H1 (cell line): ENCODE results near the gene HES3. TPM values are rescaled to one million over a fixed set of nuclear protein-coding genes. Genes with fewer than 3 reads are reported as not detected.

Experiments
- CTCF ChIA-PET: fragments of 300-600 bp; sonication (Branson Sonifier 250); formaldehyde crosslinking; loops from one replicate; lab custom pipeline; 2021; ENCODE audit not compliant: partially characterized antibody; lab: Charles Lee
- POLR2A ChIA-PET: fragments of 300-600 bp; sonication (Branson Sonifier 250); formaldehyde crosslinking; loops from one replicate; lab custom pipeline; 2021; ENCODE audit warnings: inconsistent platforms; ENCODE audit not compliant: partially characterized antibody; lab: Charles Lee
- DNase-seq, 2 experiments: peaks; one replicate each; pipeline versions ENCODE4 v3.0.0 to v3.0.0-alpha.2; 2010 to 2022; ENCODE audit warnings: low spot score in 2 of 2, low read depth in 1 of 2, mixed read lengths in 1 of 2
- FAIRE-seq: peaks from 2 replicates; lab custom pipeline; 2011; peaks lifted over from hg19 to GRCh38; lab: Jason Lieb, UNC
- H2AFZ ChIP-seq: 2 replicates; pipeline ENCODE4 v1.8.1; 2012; ENCODE audit warnings: low read length, inconsistent platforms
- H2AK5ac ChIP-seq: 2 replicates; pipeline ENCODE4 v1.6.1; 2013; ENCODE audit warnings: low read depth, low read length
- H2BK120ac ChIP-seq: replicated peaks from 2 replicates; pipeline ENCODE3; 2013; ENCODE audit warnings: low read depth, low read length, inconsistent platforms
- H2BK12ac ChIP-seq: 2 replicates; pipeline ENCODE4 v1.6.1; 2013; ENCODE audit warnings: low read depth, low read length
- H2BK15ac ChIP-seq: 2 replicates; pipeline ENCODE4 v1.6.1; 2013; ENCODE audit warnings: low read length
- H2BK20ac ChIP-seq: 2 replicates; pipeline ENCODE4 v1.6.1; 2013; ENCODE audit warnings: low read length
- H2BK5ac ChIP-seq: 2 replicates; pipeline ENCODE4 v1.6.1; 2013; ENCODE audit warnings: low read depth, low read length
- H3K14ac ChIP-seq: 2 replicates; pipeline ENCODE4 v1.6.1; 2013; ENCODE audit warnings: inconsistent platforms; ENCODE audit not compliant: insufficient read length
- H3K18ac ChIP-seq: 2 replicates; pipeline ENCODE4 v1.6.1; 2013; ENCODE audit warnings: low read length; ENCODE audit errors: extremely low read depth
- H3K23ac ChIP-seq: 2 replicates; pipeline ENCODE4 v1.6.1; 2013; ENCODE audit warnings: inconsistent platforms; ENCODE audit not compliant: insufficient read length
- H3K23me2 ChIP-seq: 2 replicates; pipeline ENCODE4 v1.6.1; 2013; ENCODE audit warnings: low read depth, low read length
- H3K27ac ChIP-seq: 2 replicates; pipeline ENCODE4 v1.6.1; 2011; ENCODE audit warnings: low read depth, low read length, inconsistent platforms
- H3K27me3 ChIP-seq, 4 experiments: replicated peaks in 1 of 4; 1 replicate in 1 of 4; 2 replicates in 3 of 4; pipeline versions ENCODE4 v1.6.1 to v1.8.1; 2011 to 2013; ENCODE audit warnings: low read length in 3 of 4, mild to moderate bottlenecking in 3 of 4, inconsistent platforms in 2 of 4, mixed read lengths in 2 of 4, moderate library complexity in 1 of 4; ENCODE audit not compliant: control insufficient read depth in 3 of 4, insufficient read depth in 3 of 4; ENCODE audit errors: extremely low read depth in 1 of 4
- H3K36me3 ChIP-seq, 4 experiments: 2 replicates each; pipeline versions ENCODE4 v1.6.1 to v1.8.1; 2011 to 2013; ENCODE audit warnings: mild to moderate bottlenecking in 4 of 4, low read length in 3 of 4, moderate library complexity in 2 of 4, control low read depth in 1 of 4, inconsistent platforms in 1 of 4; ENCODE audit not compliant: insufficient read depth in 4 of 4, control insufficient read depth in 2 of 4
- H3K4ac ChIP-seq: replicated peaks from 2 replicates; pipeline ENCODE3; 2013; ENCODE audit warnings: low read length, low read depth, mixed read lengths, inconsistent platforms; ENCODE audit not compliant: insufficient read length
- H3K4me1 ChIP-seq, 4 experiments: replicated peaks in 1 of 4; 1 replicate in 1 of 4; 2 replicates in 3 of 4; pipeline versions ENCODE4 v1.6.1 to v1.8.1; 2011 to 2013; ENCODE audit warnings: low read length in 3 of 4, inconsistent platforms in 2 of 4, mixed read lengths in 1 of 4; ENCODE audit not compliant: insufficient read depth in 4 of 4, control insufficient read depth in 3 of 4
- H3K4me2 ChIP-seq, 2 experiments: 2 replicates each; pipeline versions ENCODE4 v1.6.1 to v1.8.1; 2011 to 2013; ENCODE audit warnings: low read depth in 2 of 2, low read length in 2 of 2, control low read depth in 1 of 2, inconsistent platforms in 1 of 2, mild to moderate bottlenecking in 1 of 2; ENCODE audit not compliant: insufficient read depth in 1 of 2
- H3K4me3 ChIP-seq, 4 experiments: fragments of 200-600, 300-600 bp in 1 of 4; sonication (generic), shearing (Covaris generic), sonication (Bioruptor Twin) in 1 of 4; 2 replicates each; pipeline versions ENCODE4 v1.5.1 to v1.8.1; 2011 to 2016; ENCODE audit warnings: low read length in 4 of 4, low read depth in 3 of 4, control low read depth in 2 of 4, inconsistent platforms in 2 of 4, mild to moderate bottlenecking in 2 of 4, mixed read lengths in 1 of 4, moderate library complexity in 1 of 4; ENCODE audit not compliant: insufficient read depth in 2 of 4; ENCODE audit errors: extremely low read depth in 1 of 4
- H3K56ac ChIP-seq: replicated peaks from 2 replicates; pipeline ENCODE3; 2013; ENCODE audit warnings: low read depth, mild to moderate bottlenecking, mixed read lengths, low read length, inconsistent platforms; ENCODE audit not compliant: insufficient read length
- H3K79me1 ChIP-seq: 2 replicates; pipeline ENCODE4 v1.6.1; 2013; ENCODE audit warnings: low read depth, low read length, control low read depth
- H3K79me2 ChIP-seq, 2 experiments: 2 replicates each; pipeline versions ENCODE4 v1.6.1 to v1.8.1; 2012 to 2013; ENCODE audit warnings: low read length in 2 of 2, mild to moderate bottlenecking in 2 of 2, inconsistent platforms in 1 of 2; ENCODE audit not compliant: insufficient read depth in 2 of 2, control insufficient read depth in 1 of 2
- H3K9ac ChIP-seq, 4 experiments: replicated peaks in 1 of 4; 1 replicate in 1 of 4; 2 replicates in 3 of 4; pipeline versions ENCODE4 v1.6.1 to v1.8.1; 2011 to 2013; ENCODE audit warnings: low read depth in 3 of 4, low read length in 3 of 4, control low read depth in 2 of 4, mild to moderate bottlenecking in 2 of 4, moderate library complexity in 2 of 4, inconsistent platforms in 1 of 4; ENCODE audit errors: extremely low read depth in 1 of 4
- H3K9me3 ChIP-seq, 2 experiments: 2 replicates each; pipeline versions ENCODE4 v1.6.1 to v1.8.1; 2012 to 2013; ENCODE audit warnings: mild to moderate bottlenecking in 2 of 2, moderate library complexity in 2 of 2, control low read depth in 1 of 2, inconsistent platforms in 1 of 2, low read depth in 1 of 2, low read length in 1 of 2, mixed read lengths in 1 of 2; ENCODE audit not compliant: insufficient read depth in 2 of 2
- H4K20me1 ChIP-seq, 2 experiments: replicated peaks in 1 of 2; 2 replicates each; pipeline versions ENCODE3 to v1.8.1; 2011 to 2013; ENCODE audit warnings: inconsistent platforms in 2 of 2, low read length in 2 of 2, mild to moderate bottlenecking in 1 of 2; ENCODE audit not compliant: insufficient read depth in 2 of 2, control insufficient read depth in 1 of 2
- H4K5ac ChIP-seq: 2 replicates; pipeline ENCODE4 v1.6.1; 2013; ENCODE audit warnings: low read length, low read depth, mixed read lengths, inconsistent platforms; ENCODE audit not compliant: insufficient read length
- H4K8ac ChIP-seq: 2 replicates; pipeline ENCODE4 v1.8.0; 2013; ENCODE audit warnings: mild to moderate bottlenecking, moderate library complexity, low read length, inconsistent platforms; ENCODE audit not compliant: insufficient read depth; ENCODE audit errors: extremely low read depth
- H4K91ac ChIP-seq: replicated peaks from 2 replicates; pipeline ENCODE3; 2013; ENCODE audit warnings: low read length, mixed read lengths, inconsistent platforms; ENCODE audit not compliant: insufficient read length
- EGR1 ChIP-seq: IDR thresholded peaks from 2 replicates; pipeline ENCODE4 v1.6.1; 2011; ENCODE audit warnings: low read depth, low read length, borderline replicate concordance
- GTF2F1 ChIP-seq: IDR thresholded peaks from 2 replicates; pipeline ENCODE4 v1.6.1; 2012; ENCODE audit warnings: low read depth, low read length, improper control_type of control experiment, borderline replicate concordance
- KDM1A ChIP-seq: fragments of 200-600, 300-600 bp; sonication (generic); IDR thresholded peaks from 2 replicates; pipeline ENCODE4 v1.7.1; 2016; ENCODE audit warnings: mild to moderate bottlenecking, low read length, borderline replicate concordance
- NANOG ChIP-seq: IDR thresholded peaks from 2 replicates; pipeline ENCODE4 v1.6.1; 2011; ENCODE audit warnings: low read length, low read depth, mild to moderate bottlenecking, inconsistent platforms; ENCODE audit not compliant: insufficient read depth, poor library complexity, severe bottlenecking
- WGBS, 2 experiments: shearing (Covaris generic) in 1 of 2; methylation state at CpG; one replicate each; pipeline versions ENCODE4 v1.1.6 to v1.1.7; 2013 to 2015; ENCODE audit warnings: low lambda C conversion rate in 2 of 2, mixed read lengths in 2 of 2, inconsistent platforms in 1 of 2, low coverage in 1 of 2, missing lambda C conversion rate in 1 of 2; ENCODE audit not compliant: insufficient replicate concordance in 2 of 2, insufficient coverage in 1 of 2, insufficient read length in 1 of 2; ENCODE audit errors: extremely low coverage in 1 of 2, missing lambda C conversion rate in 1 of 2; 5-methylcytosine and 5-hydroxymethylcytosine counted together
- polyA plus RNA-seq, 7 experiments: library from polyadenylated mRNA; depleted of rRNA in 3 of 7; stranded (reverse) in 5 of 7; unstranded in 2 of 7; fragments of >200 nt in 5 of 7; fragments of 200-250 nt in 2 of 7; gene quantifications; 1 replicate in 5 of 7; 2 replicates in 1 of 7; 4 replicates in 1 of 7; pipeline versions ENCODE4 v1.2.1 to v1.2.3, GENCODE V29; 2011 to 2013; ENCODE audit warnings: missing spikeins in 2 of 7, mixed read lengths in 2 of 7
- total RNA-seq: library from RNA; stranded (reverse); fragmentation: NEBNext Ultra II Directional; extraction: Animal tissue kit (Norgen Biotek cat#: 25700); gene quantifications from 2 replicates; pipeline ENCODE4 v1.2.1, GENCODE V29; 2021

Gene HES3
- total and polyA plus RNA-seq, 2 of the 8 experiments (the other 6 are each of a cell fraction or from before 2014, with no cell fraction given) = 38.8 to 54.3 TPM

DNA sequence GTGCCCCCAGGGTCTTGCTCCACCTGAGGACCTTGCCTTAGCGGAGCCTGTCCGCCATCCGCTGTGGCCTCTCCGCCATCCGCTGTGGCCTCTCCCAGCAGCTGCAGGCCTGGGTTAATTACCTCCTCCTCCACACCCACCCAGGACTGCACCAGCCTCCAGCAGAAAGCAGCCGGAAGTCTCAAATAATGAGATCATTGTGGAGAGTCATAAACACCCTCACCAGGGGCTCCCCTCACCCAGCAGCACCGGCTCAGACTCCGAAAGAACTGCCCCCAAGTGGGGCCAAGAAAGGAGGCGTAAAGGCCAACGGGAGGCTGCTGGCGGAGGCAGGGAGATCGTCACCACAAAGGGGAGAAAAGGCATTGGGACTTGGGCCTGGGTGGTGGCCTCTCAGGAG, 27.6 kb downstream of the HES3 start:
- DNase-seq = no peak
- Histone ChIP-seq H4K5ac (no peak overlapping the region), H3K23ac (no peak overlapping the region), H3K4me2 (no peak overlapping the region), H3K36me3 (no peaks in the 10 kb centered on the region; a peak in 2 of 8 replicates), H2BK12ac (no peak overlapping the region), H2AK5ac (no peak overlapping the region), H3K14ac (no peak overlapping the region), H3K4me3 (no peak overlapping the region), H3K79me2 (no peaks in the 10 kb centered on the region), H3K9me3 (no peaks in the 10 kb centered on the region), H2BK15ac (no peak overlapping the region), H3K56ac (no peak overlapping the region), H3K23me2 (no peaks in the 10 kb centered on the region), H2BK120ac (no peak overlapping the region), H4K8ac (no peak overlapping the region), H3K9ac (no peak overlapping the region), H2AFZ (no peak overlapping the region), H2BK20ac (no peak overlapping the region), H3K27ac (no peak overlapping the region), H4K91ac (no peak overlapping the region), H3K79me1 (no peaks in the 10 kb centered on the region), H3K18ac (no peak overlapping the region), H3K4ac (no peak overlapping the region), H3K4me1 (peaks cover 0 to 24% (median 13%) of the 10 kb centered on the region in 4 experiments; a peak in 6 of 7 replicates)
- WGBS, 2 experiments = 94% methylated on average over 8 of the region's 12 CpGs; no CpG with 5 or more reads in 1 of the 2 experiments
- FAIRE-seq = no peak
- CTCF ChIA-PET = interaction anchor here (0.8 to 5.9 kb wide), 13 partner anchors 8 to 142 kb away, joined by 3 to 28 read pairs (median 4); no protein-coding TSS in a partner anchor
- POLR2A ChIA-PET = interaction anchor here (0.7 kb wide), 1 partner anchor 64 kb away, joined by 3 read pairs; no protein-coding TSS in a partner anchor
- no peak for TF ChIP-seq NANOG
- TF ChIP-seq EGR1 = no peak
- no peak for TF ChIP-seq KDM1A
- no peak for TF ChIP-seq GTF2F1
- TF ChIP-seq, all 59 proteins: peak for 0
- H2BK5ac ChIP-seq = no peak overlapping the region
- no peaks in the 10 kb centered on the region for H3K27me3 ChIP-seq
- H4K20me1 ChIP-seq = peaks cover 3 to 18% of the 10 kb centered on the region in 2 experiments
